Natural killer cell (primary cell): ENCODE measurements around the gene SLC39A3. TPM values are rescaled to one million over a fixed set of nuclear protein-coding genes. Genes with fewer than 3 reads are reported as not detected.

Experiments used
- ATAC-seq, 3 donors: fragments of 150-1000 bp in 2 of 3; fragments of 200-7000 bp in 1 of 3; cut with Tn5 transposase; 1 replicate in 1 of 3; 2 replicates in 2 of 3; pipeline ENCODE4 v1.10.0; 2021; ENCODE audit warnings: mild to moderate bottlenecking in 2 of 3, moderate library complexity in 2 of 3
- DNase-seq, 2 donors: peaks; one replicate each; pipeline versions ENCODE4 v3.0.0 to v3.0.0-alpha.2; 2013 to 2021; ENCODE audit warnings: mixed read lengths in 1 of 2
- H3K27ac ChIP-seq: one replicate; pipeline ENCODE4 v1.5.1; 2013; ENCODE audit warnings: mild to moderate bottlenecking, low read length
- H3K27me3 ChIP-seq: one replicate; pipeline ENCODE4 v1.6.1; 2013; ENCODE audit warnings: low read length; ENCODE audit not compliant: control insufficient read depth, insufficient read depth
- H3K36me3 ChIP-seq: one replicate; pipeline ENCODE4 v1.6.1; 2013; ENCODE audit warnings: low read length; ENCODE audit not compliant: control insufficient read depth, insufficient read depth
- H3K4me1 ChIP-seq: one replicate; pipeline ENCODE4 v1.6.1; 2013; ENCODE audit warnings: low read length; ENCODE audit not compliant: control insufficient read depth, insufficient read depth
- H3K4me3 ChIP-seq: one replicate; pipeline ENCODE4 v1.5.1; 2013; ENCODE audit warnings: low read length
- H3K9me3 ChIP-seq: one replicate; pipeline ENCODE4 v1.6.1; 2013; ENCODE audit warnings: low read length; ENCODE audit not compliant: control insufficient read depth, insufficient read depth
- H3K27ac Mint-ChIP-seq, 2 donors: one replicate each; pipeline ENCODE4 v1.8.0; 2022; ENCODE audit warnings: mild to moderate bottlenecking in 2 of 2, mixed read lengths in 2 of 2, moderate library complexity in 1 of 2
- H3K27me3 Mint-ChIP-seq, 2 donors: one replicate each; pipeline ENCODE4 v1.8.0; 2022; ENCODE audit warnings: low read depth in 2 of 2, mixed read lengths in 2 of 2
- H3K36me3 Mint-ChIP-seq: one replicate; pipeline ENCODE4 v1.8.0; 2022; ENCODE audit warnings: mixed read lengths
- H3K4me1 Mint-ChIP-seq, 2 donors: one replicate each; pipeline ENCODE4 v1.8.0; 2022; ENCODE audit warnings: mixed read lengths in 2 of 2
- H3K4me3 Mint-ChIP-seq: one replicate; pipeline ENCODE4 v1.8.0; 2022; ENCODE audit warnings: mild to moderate bottlenecking, moderate library complexity, mixed read lengths
- H3K9me3 Mint-ChIP-seq, 2 donors: one replicate each; pipeline ENCODE4 v1.8.0; 2022; ENCODE audit warnings: mixed read lengths in 2 of 2
- CTCF ChIP-seq: fragments of 200-600 bp; IDR thresholded peaks from one replicate; pipeline ENCODE4 v1.8.0; 2022; ENCODE audit warnings: antibody characterized with exemption
- WGBS: methylation state at CpG from one replicate; pipeline ENCODE4 v1.1.7; 2013; ENCODE audit warnings: missing lambda C conversion rate; ENCODE audit not compliant: insufficient coverage; 5-methylcytosine and 5-hydroxymethylcytosine counted together
- intact Hi-C: fragments of 100-400 bp; cut with micrococcal nuclease; formaldehyde crosslinking; loops from one replicate; pipeline ENCODE4 v1.14.2; 2022
- total RNA-seq, 4 donors: library from RNA; stranded (reverse); fragments of 120-200 nt in 1 of 4; gene quantifications; one replicate each; pipeline versions ENCODE4 v1.2.3 to v1.2.4, GENCODE V29; 2013 to 2022

SLC39A3 gene
- total RNA-seq, 3 donors from 2014 or later (not counting 1 experiment from before 2014, with no cell fraction given) = 14.8 to 29.4 (median 19.6) TPM

- no peaks in the 10 kb centered on the region for H3K9me3 ChIP-seq
- H3K27ac ChIP-seq = no peak overlapping the region
- H3K27me3 ChIP-seq = no peaks in the 10 kb centered on the region
- Mint-ChIP-seq H3K36me3 (no peaks in the 10 kb centered on the region), H3K4me3 (no peak overlapping the region), H3K9me3 (no peaks in the 10 kb centered on the region), H3K4me1 (peaks cover 0 to under 1% of the 10 kb centered on the region in 2 donors), H3K27ac (no peak overlapping the region), H3K27me3 (no peaks in the 10 kb centered on the region)
- H3K4me1 ChIP-seq = no peaks in the 10 kb centered on the region
- H3K36me3 ChIP-seq = peaks cover 48% of the 10 kb centered on the region
- ATAC-seq (no peak), DNase-seq (no peak)
- WGBS = 98% methylated on average over 7 of the region's 7 CpGs
- intact Hi-C loops = no loop called here
- H3K4me3 ChIP-seq = no peak overlapping the region
- TF ChIP-seq CTCF = no peak
Observed at GRCh38 chr19:2759965-2760364, 20.1 kb upstream of the SLC39A3 start.

DNA sequence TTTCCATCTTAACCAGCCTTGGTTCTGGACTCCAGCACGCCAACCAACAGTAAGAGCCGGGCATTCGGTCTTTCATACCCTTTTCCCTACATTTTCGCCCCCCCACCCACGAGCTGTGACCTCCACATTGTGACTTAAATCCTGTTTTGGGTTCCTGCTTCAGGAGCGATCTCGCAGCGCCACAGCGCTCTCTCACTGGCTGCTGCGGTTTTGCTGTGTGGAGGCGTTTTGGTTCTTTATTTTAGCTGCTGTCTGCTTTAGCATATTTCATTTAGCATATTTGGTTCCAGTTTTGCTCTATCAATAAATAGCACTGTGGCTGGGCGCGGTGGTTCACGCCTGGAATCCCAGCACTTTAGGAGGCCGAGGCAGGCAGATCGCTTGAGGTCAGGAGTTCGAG, 19.5 kb upstream of the SLC39A3 start:
- 88% methylated on average over 17 of the region's 17 CpGs for WGBS
- Histone ChIP-seq H3K27ac (no peak overlapping the region), H3K4me1 (no peaks in the 10 kb centered on the region), H3K4me3 (no peak overlapping the region), H3K27me3 (no peaks in the 10 kb centered on the region), H3K36me3 (peaks cover 52% of the 10 kb centered on the region), H3K9me3 (no peaks in the 10 kb centered on the region)
- TF ChIP-seq CTCF = no peak
- Mint-ChIP-seq H3K4me1 (no peaks in the 10 kb centered on the region), H3K36me3 (no peaks in the 10 kb centered on the region), H3K4me3 (no peak overlapping the region), H3K9me3 (no peaks in the 10 kb centered on the region), H3K27me3 (no peaks in the 10 kb centered on the region), H3K27ac (no peak overlapping the region)
- DNase-seq (no peak), ATAC-seq (no peak)
- intact Hi-C loops = no loop called here

GRCh38 chr19:2758601-2759313, 18.9 kb upstream of the SLC39A3 start:
- H3K4me1 Mint-ChIP-seq = no peaks in the 10 kb centered on the region
- no peaks in the 10 kb centered on the region for H3K36me3 Mint-ChIP-seq
- Histone ChIP-seq H3K4me3 (no peak overlapping the region), H3K27ac (no peak overlapping the region), H3K9me3 (no peaks in the 10 kb centered on the region), H3K4me1 (no peaks in the 10 kb centered on the region), H3K36me3 (peaks cover 53% of the 10 kb centered on the region), H3K27me3 (no peaks in the 10 kb centered on the region)
- no peaks in the 10 kb centered on the region for H3K27me3 Mint-ChIP-seq
- no peak overlapping the region for H3K4me3 Mint-ChIP-seq
- H3K27ac Mint-ChIP-seq = no peak overlapping the region
- H3K9me3 Mint-ChIP-seq = no peaks in the 10 kb centered on the region
- DNase-seq (peak in 1 of 2 donors; percentile 12), ATAC-seq (no peak)
- no peak for TF ChIP-seq CTCF
- intact Hi-C loops = no loop called here
- WGBS = 83% methylated on average over 17 of the region's 17 CpGs
